ENCODE measurements around the gene ZNF324. TPM values are rescaled to one million over a fixed set of nuclear protein-coding genes. Genes with fewer than 3 reads are reported as not detected.

The ZNF324 gene
- total and polyA plus RNA-seq, 2 of the 13 experiments (the other 11 are each of a cell fraction or from before 2014, with no cell fraction given) = 1.1 to 4.7 TPM

DNA sequence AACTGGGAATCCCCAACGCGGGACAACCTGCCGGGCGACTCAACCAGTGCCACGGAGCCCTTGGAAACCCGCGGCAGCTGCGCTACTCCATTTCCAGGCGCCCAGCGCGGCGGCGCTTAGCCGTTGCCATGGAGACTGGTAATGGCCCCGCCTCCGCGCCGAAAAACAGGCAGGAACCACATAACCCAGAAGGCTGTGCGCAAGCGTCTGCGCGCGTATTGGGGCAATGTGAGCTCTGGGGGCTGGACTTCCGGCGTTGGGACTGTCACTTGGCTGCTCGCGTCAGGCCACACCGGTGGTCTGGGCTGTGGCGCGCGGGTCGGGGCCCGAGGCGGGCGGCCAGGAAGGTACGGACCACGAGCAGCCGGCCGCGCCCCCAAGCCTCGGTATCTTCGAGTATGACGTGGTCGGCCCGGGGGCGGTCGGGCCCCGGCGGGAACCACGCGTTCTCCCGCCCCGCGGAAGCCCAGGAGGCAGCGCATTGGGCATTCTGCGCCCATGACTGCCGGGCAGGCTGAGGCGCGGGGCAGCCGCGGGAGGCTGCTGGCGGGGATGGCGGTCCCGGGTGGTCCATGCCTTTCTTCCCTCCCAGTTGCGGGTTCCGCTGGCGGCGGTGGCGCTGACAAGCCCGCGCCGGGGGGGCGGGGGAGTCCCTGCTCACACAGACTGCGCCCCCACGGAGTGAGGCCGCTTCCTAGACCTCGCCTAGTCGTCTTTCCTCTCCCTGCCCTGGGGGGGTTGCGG lies 15.3 kb upstream of the ZNF324 start, which contains the start of gene ZNF324B (continued):
- TF ChIP-seq TRAFD1 (CRISPR knock-in tag; IDR thresholded peaks at IDR 0.05; ENCODE audit: borderline replicate concordance) = no peak
- no peak for TF ChIP-seq ZNF18 (CRISPR knock-in tag; IDR thresholded peaks at IDR 0.05; ENCODE audit: insufficient replicate concordance)
- no peak for TF ChIP-seq DDIT3 (CRISPR knock-in tag; IDR thresholded peaks at IDR 0.05)
- peak; percentile 40; the same call in 1 of the 2 replicates for TF ChIP-seq YEATS2 (CRISPR knock-in tag; IDR thresholded peaks at IDR 0.05; ENCODE audit: borderline replicate concordance)
- TF ChIP-seq CHD2 (IDR thresholded peaks at IDR 0.05; ENCODE audit: low read depth, low read length) = no peak
- TF ChIP-seq, protein P1, sequence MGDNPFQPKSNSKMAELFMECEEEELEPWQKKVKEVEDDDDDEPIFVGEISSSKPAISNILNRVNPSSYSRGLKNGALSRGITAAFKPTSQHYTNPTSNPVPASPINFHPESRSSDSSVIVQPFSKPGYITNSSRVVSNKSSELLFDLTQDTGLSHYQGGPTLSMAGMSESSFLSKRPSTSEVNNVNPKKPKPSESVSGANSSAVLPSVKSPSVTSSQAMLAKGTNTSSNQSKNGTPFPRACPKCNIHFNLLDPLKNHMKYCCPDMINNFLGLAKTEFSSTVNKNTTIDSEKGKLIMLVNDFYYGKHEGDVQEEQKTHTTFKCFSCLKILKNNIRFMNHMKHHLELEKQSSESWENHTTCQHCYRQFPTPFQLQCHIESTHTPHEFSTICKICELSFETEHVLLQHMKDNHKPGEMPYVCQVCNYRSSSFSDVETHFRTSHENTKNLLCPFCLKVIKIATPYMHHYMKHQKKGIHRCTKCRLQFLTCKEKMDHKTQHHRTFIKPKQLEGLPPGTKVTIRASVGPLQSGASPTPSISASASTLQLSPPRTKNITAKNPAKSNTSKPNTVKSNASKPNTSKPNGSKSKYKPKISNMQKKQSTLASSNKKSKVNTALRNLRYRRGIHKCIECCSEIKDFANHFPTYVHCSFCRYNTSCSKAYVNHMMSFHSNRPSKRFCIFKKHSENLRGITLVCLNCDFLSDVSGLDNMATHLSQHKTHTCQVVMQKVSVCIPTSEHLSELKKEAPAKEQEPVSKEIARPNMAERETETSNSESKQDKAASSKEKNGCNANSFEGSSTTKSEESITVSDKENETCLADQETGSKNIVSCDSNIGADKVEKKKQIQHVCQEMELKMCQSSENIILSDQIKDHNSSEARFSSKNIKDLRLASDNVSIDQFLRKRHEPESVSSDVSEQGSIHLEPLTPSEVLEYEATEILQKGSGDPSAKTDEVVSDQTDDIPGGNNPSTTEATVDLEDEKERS (CRISPR knock-in tag; IDR thresholded peaks at IDR 0.05) = no peak
- no peak for TF ChIP-seq THRA (CRISPR knock-in tag; IDR thresholded peaks at IDR 0.05; ENCODE audit: borderline replicate concordance)
- TF ChIP-seq MAF1 (CRISPR knock-in tag; IDR thresholded peaks at IDR 0.05; ENCODE audit: borderline replicate concordance) = no peak
- no peak for TF ChIP-seq SNAI1 (CRISPR knock-in tag; IDR thresholded peaks at IDR 0.05; ENCODE audit: borderline replicate concordance)
- TF ChIP-seq ZKSCAN5 (CRISPR knock-in tag; IDR thresholded peaks at IDR 0.05) = no peak
- no peak for TF ChIP-seq CEBPG (CRISPR knock-in tag; IDR thresholded peaks at IDR 0.05)
- TF ChIP-seq ZNF496 (CRISPR knock-in tag; IDR thresholded peaks at IDR 0.05; ENCODE audit: insufficient replicate concordance) = no peak
- TF ChIP-seq ZNF720 (CRISPR knock-in tag; IDR thresholded peaks at IDR 0.05) = no peak
- no peak for TF ChIP-seq PLRG1 (conservative IDR thresholded peaks at IDR 0.05)
- no peak for TF ChIP-seq NFIC (IDR thresholded peaks at IDR 0.05; ENCODE audit: low read length)
